Measurements from ENCODE around the gene MEF2A. TPM values are rescaled to one million over a fixed set of nuclear protein-coding genes. Genes with fewer than 3 reads are reported as not detected.

The MEF2A gene
- total RNA-seq, 1 donor from 2014 or later, result 46.3 TPM

GRCh38 chr15:99677540-99678134 is 111.9 kb downstream of the MEF2A start:
- TF ChIP-seq, protein P1, sequence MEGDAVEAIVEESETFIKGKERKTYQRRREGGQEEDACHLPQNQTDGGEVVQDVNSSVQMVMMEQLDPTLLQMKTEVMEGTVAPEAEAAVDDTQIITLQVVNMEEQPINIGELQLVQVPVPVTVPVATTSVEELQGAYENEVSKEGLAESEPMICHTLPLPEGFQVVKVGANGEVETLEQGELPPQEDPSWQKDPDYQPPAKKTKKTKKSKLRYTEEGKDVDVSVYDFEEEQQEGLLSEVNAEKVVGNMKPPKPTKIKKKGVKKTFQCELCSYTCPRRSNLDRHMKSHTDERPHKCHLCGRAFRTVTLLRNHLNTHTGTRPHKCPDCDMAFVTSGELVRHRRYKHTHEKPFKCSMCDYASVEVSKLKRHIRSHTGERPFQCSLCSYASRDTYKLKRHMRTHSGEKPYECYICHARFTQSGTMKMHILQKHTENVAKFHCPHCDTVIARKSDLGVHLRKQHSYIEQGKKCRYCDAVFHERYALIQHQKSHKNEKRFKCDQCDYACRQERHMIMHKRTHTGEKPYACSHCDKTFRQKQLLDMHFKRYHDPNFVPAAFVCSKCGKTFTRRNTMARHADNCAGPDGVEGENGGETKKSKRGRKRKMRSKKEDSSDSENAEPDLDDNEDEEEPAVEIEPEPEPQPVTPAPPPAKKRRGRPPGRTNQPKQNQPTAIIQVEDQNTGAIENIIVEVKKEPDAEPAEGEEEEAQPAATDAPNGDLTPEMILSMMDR (IDR thresholded peaks at IDR 0.05; ENCODE audit: insufficient read depth, low read depth, low read length), result no peak
- TF ChIP-seq EZH2 (IDR thresholded peaks at IDR 0.05; ENCODE audit: insufficient read depth, low read length), result no peak
- H3K27me3 Mint-ChIP-seq (ENCODE audit: low read depth, unreplicated experiment), result no peaks in the 10 kb centered on the region
- Histone ChIP-seq H3K27ac (ENCODE audit: low read depth, low read length) (no peak overlapping the region), H3K79me2 (ENCODE audit: insufficient read depth, low read length) (no peaks in the 10 kb centered on the region), H3K4me2 (ENCODE audit: low read length) (no peak overlapping the region), H3K4me3 (ENCODE audit: insufficient read depth, low read depth, low read length) (no peak overlapping the region), H3K9ac (ENCODE audit: low read length) (no peak overlapping the region), H3K4me1 (ENCODE audit: insufficient read depth, low read length) (peaks cover 4% of the 10 kb centered on the region), H3K36me3 (ENCODE audit: insufficient read depth, low read length) (peaks cover 21% of the 10 kb centered on the region), H3K9me3 (ENCODE audit: insufficient read depth, low read depth, low read length) (no peaks in the 10 kb centered on the region), H3K27me3 (ENCODE audit: insufficient read depth, low read length) (no peaks in the 10 kb centered on the region), H4K20me1 (ENCODE audit: insufficient read depth, low read length) (no peaks in the 10 kb centered on the region), H2AFZ (ENCODE audit: low read depth, low read length) (no peak overlapping the region)
- H3K27ac Mint-ChIP-seq (ENCODE audit: unreplicated experiment), result peak overlapping the region; percentile 55
- H3K36me3 Mint-ChIP-seq (ENCODE audit: low read depth, unreplicated experiment), result peaks cover 15% of the 10 kb centered on the region
- no peaks in the 10 kb centered on the region for H3K9me3 Mint-ChIP-seq (ENCODE audit: unreplicated experiment)
- peaks cover 9% of the 10 kb centered on the region for H3K4me1 Mint-ChIP-seq (ENCODE audit: low read depth, unreplicated experiment)
- H3K4me3 Mint-ChIP-seq (ENCODE audit: unreplicated experiment), result no peak overlapping the region
- DNase-seq (ENCODE audit: low read depth) (no peak), FAIRE-seq (no peak)

GRCh38 chr15:99680276-99680675 is 114.5 kb downstream of the MEF2A start:
- FAIRE-seq (no peak), DNase-seq (ENCODE audit: low read depth) (no peak)
- no peak for TF ChIP-seq EZH2 (IDR thresholded peaks at IDR 0.05; ENCODE audit: insufficient read depth, low read length)
- TF ChIP-seq, protein P1 (IDR thresholded peaks at IDR 0.05; ENCODE audit: insufficient read depth, low read depth, low read length), result no peak
- Mint-ChIP-seq H3K36me3 (ENCODE audit: low read depth, unreplicated experiment) (peaks cover 21% of the 10 kb centered on the region), H3K9me3 (ENCODE audit: unreplicated experiment) (peaks cover under 1% of the 10 kb centered on the region), H3K27me3 (ENCODE audit: low read depth, unreplicated experiment) (no peaks in the 10 kb centered on the region), H3K4me3 (ENCODE audit: unreplicated experiment) (no peak overlapping the region), H3K27ac (ENCODE audit: unreplicated experiment) (no peak overlapping the region), H3K4me1 (ENCODE audit: low read depth, unreplicated experiment) (peaks cover 18% of the 10 kb centered on the region)
- no peak overlapping the region for H3K9ac ChIP-seq (ENCODE audit: low read length)
- peaks cover 13% of the 10 kb centered on the region for H3K4me1 ChIP-seq (ENCODE audit: insufficient read depth, low read length)
- H3K4me2 ChIP-seq (ENCODE audit: low read length), result no peak overlapping the region
- no peak overlapping the region for H3K4me3 ChIP-seq (ENCODE audit: insufficient read depth, low read depth, low read length)
- no peaks in the 10 kb centered on the region for H3K27me3 ChIP-seq (ENCODE audit: insufficient read depth, low read length)
- H4K20me1 ChIP-seq (ENCODE audit: insufficient read depth, low read length), result no peaks in the 10 kb centered on the region
- H3K9me3 ChIP-seq (ENCODE audit: insufficient read depth, low read depth, low read length), result no peaks in the 10 kb centered on the region
- no peaks in the 10 kb centered on the region for H3K79me2 ChIP-seq (ENCODE audit: insufficient read depth, low read length)
- no peak overlapping the region for H2AFZ ChIP-seq (ENCODE audit: low read depth, low read length)
- H3K27ac ChIP-seq (ENCODE audit: low read depth, low read length), result no peak overlapping the region
- H3K36me3 ChIP-seq (ENCODE audit: insufficient read depth, low read length), result peaks cover 13% of the 10 kb centered on the region

DNA sequence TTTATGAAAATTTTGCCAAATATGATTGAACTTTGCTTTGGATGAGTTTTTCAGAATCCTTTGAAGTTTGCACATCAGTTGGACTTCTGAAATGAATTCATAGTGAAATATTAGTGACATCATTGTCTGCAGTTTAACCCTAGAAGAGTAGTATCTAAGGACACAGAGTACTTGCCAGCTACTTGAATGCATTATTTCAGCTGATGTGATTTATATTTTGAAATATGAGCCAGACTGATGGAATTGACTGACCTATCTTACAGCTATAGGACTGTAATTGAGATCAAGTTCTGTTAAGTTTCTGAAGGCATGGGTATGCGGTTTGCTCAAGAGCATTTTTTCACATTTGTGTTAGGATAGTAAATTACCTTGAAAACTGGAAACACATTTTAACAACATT is 116.2 kb downstream of the MEF2A start:
- Mint-ChIP-seq H3K9me3 (ENCODE audit: unreplicated experiment) (peaks cover 6% of the 10 kb centered on the region), H3K27ac (ENCODE audit: unreplicated experiment) (no peak overlapping the region), H3K4me3 (ENCODE audit: unreplicated experiment) (no peak overlapping the region), H3K36me3 (ENCODE audit: low read depth, unreplicated experiment) (peaks cover 28% of the 10 kb centered on the region), H3K4me1 (ENCODE audit: low read depth, unreplicated experiment) (peaks cover 18% of the 10 kb centered on the region), H3K27me3 (ENCODE audit: low read depth, unreplicated experiment) (no peaks in the 10 kb centered on the region)
- FAIRE-seq (no peak), DNase-seq (ENCODE audit: low read depth) (no peak)
- Histone ChIP-seq H3K27me3 (ENCODE audit: insufficient read depth, low read length) (no peaks in the 10 kb centered on the region), H3K36me3 (ENCODE audit: insufficient read depth, low read length) (peaks cover 10% of the 10 kb centered on the region), H3K4me2 (ENCODE audit: low read length) (peak overlapping the region; percentile 54), H3K9ac (ENCODE audit: low read length) (no peak overlapping the region), H3K79me2 (ENCODE audit: insufficient read depth, low read length) (peaks cover 5% of the 10 kb centered on the region), H3K9me3 (ENCODE audit: insufficient read depth, low read depth, low read length) (no peaks in the 10 kb centered on the region), H3K27ac (ENCODE audit: low read depth, low read length) (peak overlapping the region; percentile 71), H2AFZ (ENCODE audit: low read depth, low read length) (no peak overlapping the region), H4K20me1 (ENCODE audit: insufficient read depth, low read length) (no peaks in the 10 kb centered on the region), H3K4me1 (ENCODE audit: insufficient read depth, low read length) (peaks cover 13% of the 10 kb centered on the region), H3K4me3 (ENCODE audit: insufficient read depth, low read depth, low read length) (no peak overlapping the region)
- TF ChIP-seq, protein P1 (IDR thresholded peaks at IDR 0.05; ENCODE audit: insufficient read depth, low read depth, low read length), result no peak
- TF ChIP-seq EZH2 (IDR thresholded peaks at IDR 0.05; ENCODE audit: insufficient read depth, low read length), result no peak
